GM12874 (cell line): ENCODE measurements around the gene RNF166.

Experiments used
- TF ChIP-seq, protein P1 (sequence below): IDR thresholded peaks from 2 replicates; pipeline ENCODE4 v1.5.1; 2011; ENCODE audit warnings: low read depth, mild to moderate bottlenecking, control low read depth, low read length, moderate library complexity; ENCODE audit not compliant: insufficient read depth

Gene RNF166

GRCh38 chr16:88738151-88739084, 32.2 kb upstream of the RNF166 start:
- TF ChIP-seq, protein P1, sequence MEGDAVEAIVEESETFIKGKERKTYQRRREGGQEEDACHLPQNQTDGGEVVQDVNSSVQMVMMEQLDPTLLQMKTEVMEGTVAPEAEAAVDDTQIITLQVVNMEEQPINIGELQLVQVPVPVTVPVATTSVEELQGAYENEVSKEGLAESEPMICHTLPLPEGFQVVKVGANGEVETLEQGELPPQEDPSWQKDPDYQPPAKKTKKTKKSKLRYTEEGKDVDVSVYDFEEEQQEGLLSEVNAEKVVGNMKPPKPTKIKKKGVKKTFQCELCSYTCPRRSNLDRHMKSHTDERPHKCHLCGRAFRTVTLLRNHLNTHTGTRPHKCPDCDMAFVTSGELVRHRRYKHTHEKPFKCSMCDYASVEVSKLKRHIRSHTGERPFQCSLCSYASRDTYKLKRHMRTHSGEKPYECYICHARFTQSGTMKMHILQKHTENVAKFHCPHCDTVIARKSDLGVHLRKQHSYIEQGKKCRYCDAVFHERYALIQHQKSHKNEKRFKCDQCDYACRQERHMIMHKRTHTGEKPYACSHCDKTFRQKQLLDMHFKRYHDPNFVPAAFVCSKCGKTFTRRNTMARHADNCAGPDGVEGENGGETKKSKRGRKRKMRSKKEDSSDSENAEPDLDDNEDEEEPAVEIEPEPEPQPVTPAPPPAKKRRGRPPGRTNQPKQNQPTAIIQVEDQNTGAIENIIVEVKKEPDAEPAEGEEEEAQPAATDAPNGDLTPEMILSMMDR, result no peak

DNA sequence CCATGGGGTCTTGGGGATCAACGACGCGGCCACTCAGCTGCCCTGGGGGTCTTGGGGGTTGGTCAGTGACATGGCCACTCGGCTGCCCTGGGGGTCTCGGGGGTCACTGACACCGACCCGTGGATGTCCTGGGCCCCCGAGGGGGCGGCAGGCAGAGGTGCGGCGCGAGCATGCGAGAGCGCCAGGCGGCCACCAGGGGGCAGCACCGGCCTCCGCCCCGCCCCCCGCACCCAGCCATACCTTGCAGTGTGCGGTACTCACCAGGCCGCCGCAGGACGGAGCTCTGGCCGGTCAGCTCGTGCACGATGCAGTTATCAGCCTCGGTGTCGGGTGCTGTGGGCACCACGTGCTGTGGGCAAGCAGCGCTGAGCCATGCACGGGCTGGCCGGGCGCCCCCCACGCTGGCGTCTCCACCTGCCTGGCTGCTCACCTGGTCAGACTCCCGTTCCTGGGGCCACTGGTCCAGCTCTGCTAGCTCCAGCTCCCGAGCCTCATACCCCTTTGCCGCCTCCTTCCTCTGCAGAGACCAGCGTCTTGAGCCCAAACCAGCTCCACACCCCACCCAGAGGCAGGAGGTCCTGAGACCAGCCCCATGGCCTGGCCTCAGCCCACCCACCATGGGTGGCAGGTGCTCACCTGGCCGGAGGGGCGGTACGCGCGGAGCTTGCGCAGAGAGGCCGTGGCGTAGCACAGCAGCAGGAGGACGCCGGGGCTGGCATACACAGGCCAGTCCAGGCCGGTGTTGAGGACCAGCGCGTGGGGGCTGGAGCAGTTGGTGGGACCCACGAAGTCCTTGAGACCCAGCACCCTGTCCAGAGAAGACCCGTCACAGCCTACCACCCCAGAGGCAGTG, 31.3 kb upstream of the RNF166 start:
- TF ChIP-seq, protein P1, result peak; percentile 99

- TF ChIP-seq, protein P1, result no peak
Observed at GRCh38 chr16:88736496-88736895, 30.3 kb upstream of the RNF166 start.

GRCh38 chr16:88736088-88736487, 29.9 kb upstream of the RNF166 start:
- TF ChIP-seq, protein P1, result no peak

DNA sequence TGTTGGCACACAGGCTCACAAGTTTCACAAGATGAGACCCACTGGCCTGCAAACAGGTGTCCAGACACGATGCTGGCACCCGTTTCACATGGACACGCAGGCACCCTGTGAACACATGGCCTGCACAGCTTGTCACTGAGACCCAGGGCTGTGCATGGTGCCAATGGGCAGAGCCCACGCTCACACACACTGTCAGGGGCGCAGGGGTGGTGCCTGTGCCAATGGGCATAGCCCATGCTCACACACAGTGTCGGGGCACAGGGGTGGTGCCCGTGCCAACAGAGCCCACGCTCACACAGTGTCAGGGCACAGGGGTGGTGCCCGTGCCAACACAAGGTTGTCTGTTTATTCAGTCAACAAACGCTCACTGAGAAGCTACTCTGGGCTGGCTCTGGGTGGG, 29.4 kb upstream of the RNF166 start:
- TF ChIP-seq, protein P1, result no peak

DNA sequence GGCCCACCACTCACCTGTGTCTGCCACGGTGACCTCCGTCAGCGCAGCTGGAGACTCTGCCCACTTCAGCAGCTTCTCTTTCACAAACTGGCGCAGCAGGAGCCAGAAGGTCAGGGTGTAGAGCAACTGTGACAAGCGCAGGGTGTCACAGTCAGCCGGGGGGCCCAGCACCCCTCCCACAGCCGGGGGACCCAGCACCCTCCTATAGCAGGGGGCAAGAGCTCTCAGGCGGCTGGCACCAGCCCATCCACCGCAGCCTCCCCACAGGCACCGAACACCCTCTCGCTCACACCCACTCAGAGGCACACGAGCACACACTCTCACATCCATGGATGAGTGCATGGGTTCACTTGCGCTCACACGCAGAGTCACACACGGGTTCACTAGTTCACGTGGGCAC, 28.9 kb upstream of the RNF166 start:
- TF ChIP-seq, protein P1, result no peak

DNA sequence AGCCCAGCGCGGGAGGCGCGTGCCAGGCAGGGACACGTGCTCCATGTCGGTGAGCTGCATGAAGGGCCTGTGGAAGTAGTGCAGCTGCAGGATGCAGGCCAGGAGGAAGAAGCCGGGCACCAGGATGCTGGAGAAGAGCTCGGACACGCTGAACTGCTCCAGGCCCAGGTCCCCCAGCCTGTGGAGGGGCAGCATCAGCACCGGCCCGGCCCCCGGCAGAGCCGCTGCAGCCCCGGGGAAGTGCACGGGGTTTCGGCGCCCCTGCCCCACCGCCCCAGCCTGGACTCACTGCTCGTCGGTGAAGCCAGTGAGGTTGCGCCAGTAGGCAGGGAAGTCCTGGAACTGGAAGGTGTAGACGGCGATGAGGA, 28.1 kb upstream of the RNF166 start:
- TF ChIP-seq, protein P1, result no peak
